Measurements from ENCODE around the gene DHX34.

DNA sequence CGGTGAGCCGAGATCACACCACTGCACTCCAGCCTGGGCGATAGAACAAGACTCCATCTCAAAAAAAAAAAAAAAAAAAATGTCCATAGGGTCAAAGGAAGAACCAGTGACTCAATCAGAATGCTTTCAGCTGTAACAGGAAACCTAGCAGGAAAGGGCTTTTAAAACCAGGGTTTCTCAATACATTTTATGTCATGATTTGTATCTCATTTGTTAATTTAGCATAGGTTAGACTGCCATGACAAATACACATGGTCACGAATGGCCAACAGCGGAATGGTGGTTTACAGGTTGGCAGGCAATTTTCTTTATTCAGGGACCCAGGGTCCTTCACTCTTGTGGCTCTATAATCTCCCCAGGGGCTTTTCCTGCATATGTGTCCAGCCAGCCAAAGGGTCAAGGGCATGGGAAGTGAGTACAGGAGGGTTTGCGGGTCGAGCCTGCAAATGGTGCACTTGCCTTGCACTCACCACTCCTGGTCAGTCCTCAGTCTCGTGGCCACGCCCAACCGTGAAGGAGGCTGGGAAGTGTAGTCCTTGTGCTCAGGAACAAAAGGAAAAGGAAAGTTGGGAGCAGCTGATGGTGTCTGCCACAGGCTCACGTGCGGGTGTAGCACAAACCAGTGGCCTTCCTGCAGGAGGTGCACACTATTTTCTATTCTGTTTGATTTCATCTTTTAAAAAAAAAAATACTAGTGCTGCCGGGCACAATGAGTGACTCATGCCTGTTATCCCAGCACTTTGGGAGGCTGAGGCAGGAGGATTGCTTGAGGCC is 14.8 kb downstream of the DHX34 start:
- TF ChIP-seq YY1 (IDR thresholded peaks at IDR 0.05; ENCODE audit: insufficient read depth, insufficient read length) = no peak
- no peak for TF ChIP-seq SUZ12 (IDR thresholded peaks at IDR 0.05; ENCODE audit: extremely low read depth, insufficient read depth, insufficient read length)
- TF ChIP-seq ZNF274 (IDR thresholded peaks at IDR 0.05; ENCODE audit: low read depth, low read length) = no peak

Data from NT2/D1 (cell line).